NCI-H2107 treated with DMSO at 0.1 percent for 48 hours (cell line): ENCODE measurements around the gene MSX1.

Experiments
- DNase-seq: peaks from one replicate; lab custom pipeline; 2025; ENCODE audit not compliant: unreplicated experiment; lab: John Stamatoyannopoulos, UW

MSX1 gene

DNA sequence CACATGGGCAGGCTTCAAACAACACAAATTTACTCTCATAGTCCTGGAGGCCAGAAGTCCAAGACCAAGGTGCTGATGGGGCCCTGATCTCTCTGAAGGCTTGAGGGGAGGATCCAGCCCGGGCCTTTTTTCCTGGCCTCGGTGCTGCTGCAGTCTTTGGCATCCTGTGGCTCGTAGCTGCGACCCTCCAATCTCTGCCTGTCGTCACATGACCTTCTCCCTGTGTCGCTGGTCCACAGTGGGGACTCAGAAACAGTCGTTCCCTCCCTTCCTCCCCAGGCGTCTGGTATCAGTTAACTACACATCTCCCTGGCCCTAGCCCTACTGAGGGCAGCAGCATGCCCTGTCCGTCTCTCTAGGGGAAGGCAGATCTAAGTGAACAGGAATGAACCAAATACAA is 19.1 kb upstream of the MSX1 start:
- no peak for DNase-seq

DNA sequence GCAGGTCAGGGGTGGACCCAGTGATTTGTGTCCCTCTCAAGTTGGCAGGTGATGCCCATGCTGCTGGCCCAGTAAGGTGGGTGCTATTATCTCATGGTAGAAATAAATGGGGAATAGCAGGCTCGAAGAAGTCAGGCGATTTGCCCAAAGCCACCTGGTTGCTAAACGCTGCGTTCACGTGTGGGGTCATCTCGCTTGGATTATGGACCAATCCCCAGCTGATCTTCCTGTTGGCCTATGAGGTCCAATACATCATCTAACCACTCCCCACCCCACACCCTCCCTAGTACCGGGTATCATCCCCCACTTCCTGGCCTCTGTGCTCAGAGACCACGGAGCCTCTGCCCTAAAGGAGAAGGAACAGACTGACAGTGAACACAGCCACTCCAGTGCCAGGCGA is 18.3 kb upstream of the MSX1 start:
- no peak for DNase-seq

DNA sequence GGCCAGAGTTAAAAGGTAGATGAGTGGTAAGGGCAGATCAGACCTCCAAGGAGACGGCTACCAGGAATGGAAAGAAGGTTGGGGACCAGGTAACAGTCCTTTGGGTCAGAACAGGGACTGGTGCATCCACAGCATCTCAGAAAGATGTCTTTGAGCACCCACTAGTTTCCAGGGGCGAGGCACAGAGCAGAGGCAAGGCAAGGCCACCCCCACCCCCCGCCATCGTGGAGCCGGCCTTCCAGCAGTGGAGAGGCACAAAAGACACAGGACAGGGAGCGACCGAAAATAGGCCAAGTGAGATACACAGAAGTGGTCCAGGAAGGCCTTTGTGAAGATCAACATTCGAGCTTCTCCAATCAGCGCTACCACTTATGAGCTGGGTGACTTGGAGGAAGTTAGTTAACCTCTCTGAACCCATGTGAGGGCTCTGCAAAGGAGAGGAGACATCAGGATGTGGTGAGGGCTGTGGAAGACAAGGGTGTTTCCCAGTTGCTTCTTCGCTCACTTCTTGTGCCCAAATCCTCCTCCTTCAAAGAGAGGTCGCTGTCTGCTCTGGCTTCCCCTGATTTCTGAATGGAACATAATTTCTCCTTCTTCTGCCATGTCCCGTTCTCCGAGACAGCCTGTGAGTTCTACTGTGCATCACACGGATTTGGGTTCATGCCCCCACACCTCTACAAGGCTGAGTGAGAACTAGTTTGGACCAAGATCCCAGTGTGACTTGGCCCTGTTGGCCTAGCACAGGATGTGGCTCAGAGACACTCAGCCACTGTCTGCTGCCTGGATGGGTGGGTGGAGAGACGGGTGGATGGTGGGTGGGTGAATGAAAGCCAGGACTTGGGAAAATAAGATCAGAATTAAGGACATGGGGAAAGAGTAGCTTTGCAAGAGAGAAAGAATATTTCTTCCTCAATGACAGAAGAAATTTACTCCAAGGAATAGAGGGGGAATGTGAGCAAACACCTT is 16.7 kb upstream of the MSX1 start:
- DNase-seq, result no peak

DNA sequence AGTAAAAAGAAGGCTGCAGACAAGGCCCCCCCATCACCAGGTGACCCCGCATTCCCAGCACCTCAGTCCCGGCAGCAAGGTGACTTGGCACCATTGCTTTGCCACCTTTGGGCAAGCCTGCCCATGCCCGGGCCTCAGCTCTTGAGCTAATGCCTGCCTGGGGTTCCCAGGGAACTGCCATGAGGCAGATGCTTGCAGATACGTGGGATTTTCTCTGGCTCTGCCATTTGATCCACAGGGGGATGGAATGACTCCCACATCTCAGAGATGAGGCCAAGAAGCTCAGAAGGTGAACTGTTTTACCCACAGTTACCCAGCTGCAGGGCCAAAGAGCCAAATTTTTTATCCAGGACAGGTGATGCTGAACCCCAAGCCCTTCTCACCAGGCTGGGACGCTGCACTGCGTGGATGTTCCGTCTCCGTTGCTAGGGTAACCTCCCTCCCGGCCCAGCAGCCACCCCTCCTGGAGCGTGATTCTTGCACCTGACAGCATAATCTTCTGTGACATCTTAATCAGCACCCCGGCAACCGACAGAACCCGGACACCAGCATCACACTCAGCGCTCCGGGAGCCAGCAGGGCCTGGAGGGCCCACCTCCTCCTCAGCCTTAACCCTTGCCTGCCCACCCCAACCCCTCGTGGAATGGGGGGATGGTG is 15.7 kb upstream of the MSX1 start:
- DNase-seq, result no peak

DNA sequence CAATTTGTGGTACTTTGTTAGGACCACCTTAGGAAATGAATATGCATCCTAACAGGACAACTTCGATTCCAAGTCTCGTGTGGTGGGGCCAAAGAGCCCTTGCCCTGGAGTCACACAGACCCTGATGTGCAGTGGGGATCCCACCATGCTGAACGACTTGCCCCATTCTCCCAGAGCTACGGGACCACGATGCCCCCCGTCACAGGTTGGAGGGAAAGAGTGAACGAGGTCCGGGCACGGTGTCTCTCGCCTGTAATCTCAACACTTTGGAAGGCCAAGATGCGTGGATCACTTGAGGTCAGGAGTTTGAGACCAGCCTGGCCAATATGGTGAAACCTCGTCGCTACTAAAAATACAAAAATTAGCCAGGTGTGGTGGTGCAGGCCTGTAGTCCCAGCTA is 14.4 kb upstream of the MSX1 start:
- DNase-seq, result no peak

GRCh38 chr4:4847011-4847410 is 12.5 kb upstream of the MSX1 start:
- no peak for DNase-seq

DNA sequence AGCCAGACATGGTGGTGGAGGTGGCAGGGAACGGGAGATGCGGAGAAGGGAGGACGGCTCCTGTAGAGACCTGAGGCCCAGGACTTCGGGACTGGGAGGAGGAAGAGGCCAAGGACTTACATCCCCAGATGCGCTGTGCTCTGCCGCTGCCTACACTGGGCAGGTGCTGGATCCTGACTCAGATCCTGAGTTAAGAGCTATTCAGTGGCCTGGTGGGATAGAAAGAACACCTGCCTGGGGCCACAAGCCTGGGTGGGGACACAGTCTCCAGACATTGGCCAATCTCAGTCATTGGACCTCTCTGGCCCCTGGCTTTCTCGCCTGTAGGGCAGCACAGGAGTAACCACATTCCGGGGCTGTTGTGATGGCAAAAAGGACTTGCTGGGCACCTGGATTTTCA is 10.9 kb upstream of the MSX1 start:
- no peak for DNase-seq

- DNase-seq, result no peak
Measured at GRCh38 chr4:4849106-4849505, 10.4 kb upstream of the MSX1 start.

DNA sequence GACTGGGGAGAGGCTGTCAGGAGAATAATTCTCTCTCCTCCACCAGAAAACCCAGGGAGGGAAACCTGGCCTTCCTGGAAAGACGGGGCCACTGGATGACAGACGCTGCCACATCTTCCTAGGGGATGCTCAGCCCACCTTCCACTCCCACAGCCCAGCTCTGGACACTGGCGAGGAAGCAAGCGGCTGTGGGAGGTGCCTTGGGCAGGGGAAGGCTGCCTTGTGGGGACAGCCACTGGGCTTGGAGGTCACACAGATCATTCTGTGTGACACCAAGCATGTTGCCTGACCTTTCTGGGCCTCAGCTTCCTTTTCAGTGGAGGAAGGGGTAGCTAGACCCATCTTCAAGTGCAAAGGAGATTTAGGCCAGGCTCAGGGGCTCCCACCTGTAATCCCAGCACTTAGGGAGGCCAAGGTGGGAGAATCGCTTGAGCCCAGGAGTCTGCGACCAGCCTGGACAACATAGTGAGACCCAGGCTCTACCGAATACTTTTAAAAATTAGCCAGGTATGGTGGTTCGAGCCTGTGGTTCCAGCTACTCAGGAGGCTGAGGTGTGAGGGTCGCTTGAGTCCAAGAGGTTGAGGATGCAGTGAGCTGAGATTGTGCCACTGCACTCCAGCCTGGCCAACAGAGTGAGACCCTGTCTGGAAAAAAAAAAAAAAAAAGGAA is 9.8 kb upstream of the MSX1 start:
- no peak for DNase-seq

DNA sequence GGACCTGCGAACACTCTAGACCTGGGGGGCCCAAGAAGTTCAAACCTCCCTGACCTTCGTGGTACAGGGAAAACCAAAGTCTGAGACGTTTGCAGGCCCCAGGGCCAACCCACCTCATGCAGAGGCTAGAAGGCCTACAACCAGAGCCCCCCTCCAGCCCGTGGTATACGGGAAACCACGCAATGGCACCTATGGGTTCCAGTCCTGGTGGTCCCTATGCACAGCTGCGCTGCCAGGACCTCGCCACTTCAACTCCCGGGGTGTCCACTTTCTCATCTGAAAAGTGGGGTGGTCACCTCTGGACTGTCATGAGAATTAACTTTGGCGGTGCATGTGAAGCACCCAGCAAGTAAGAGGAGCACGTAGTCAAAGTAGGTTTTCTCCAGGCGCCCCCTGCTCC is 8.4 kb upstream of the MSX1 start:
- DNase-seq, result no peak

- DNase-seq, result no peak
Measured at GRCh38 chr4:4851906-4852305, 7.6 kb upstream of the MSX1 start.

DNA sequence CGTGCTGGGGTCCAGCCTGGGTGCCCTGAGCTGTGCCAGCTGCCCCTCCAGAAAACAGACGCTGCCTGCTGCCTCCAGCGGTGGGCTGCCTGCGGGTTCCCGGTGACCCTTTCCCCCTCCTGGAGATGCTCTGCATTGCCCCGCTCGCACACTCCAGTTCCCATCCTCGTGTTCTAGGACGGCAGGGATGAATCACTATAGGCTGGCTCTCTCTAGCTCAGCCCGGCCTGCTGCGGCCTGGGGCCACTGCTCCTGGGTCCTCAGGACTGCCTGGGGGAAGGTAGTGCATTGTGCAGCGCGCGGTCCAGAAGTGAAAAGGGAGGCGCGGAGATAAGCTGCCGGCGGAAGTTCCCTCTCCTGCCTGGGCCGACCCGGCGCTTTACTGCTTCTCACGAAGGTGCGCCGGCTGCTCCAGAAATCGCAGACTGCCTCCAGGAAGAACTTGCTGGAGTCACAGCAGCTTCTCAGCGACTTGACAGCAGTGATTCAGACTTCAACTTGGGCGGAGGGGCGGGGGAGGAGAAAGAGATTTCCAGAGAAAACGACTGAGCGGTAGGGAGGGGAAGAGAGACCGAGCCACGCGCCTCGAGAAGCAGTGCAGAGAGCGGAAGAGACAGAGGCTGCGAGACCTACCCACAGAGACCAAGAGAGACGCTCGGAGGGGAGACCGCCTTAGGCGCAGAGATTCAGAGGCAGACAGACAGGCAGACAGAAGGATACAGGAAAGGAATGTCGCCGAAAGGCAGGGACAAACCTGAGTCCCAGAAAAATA is 6.7 kb upstream of the MSX1 start:
- no peak for DNase-seq

DNA sequence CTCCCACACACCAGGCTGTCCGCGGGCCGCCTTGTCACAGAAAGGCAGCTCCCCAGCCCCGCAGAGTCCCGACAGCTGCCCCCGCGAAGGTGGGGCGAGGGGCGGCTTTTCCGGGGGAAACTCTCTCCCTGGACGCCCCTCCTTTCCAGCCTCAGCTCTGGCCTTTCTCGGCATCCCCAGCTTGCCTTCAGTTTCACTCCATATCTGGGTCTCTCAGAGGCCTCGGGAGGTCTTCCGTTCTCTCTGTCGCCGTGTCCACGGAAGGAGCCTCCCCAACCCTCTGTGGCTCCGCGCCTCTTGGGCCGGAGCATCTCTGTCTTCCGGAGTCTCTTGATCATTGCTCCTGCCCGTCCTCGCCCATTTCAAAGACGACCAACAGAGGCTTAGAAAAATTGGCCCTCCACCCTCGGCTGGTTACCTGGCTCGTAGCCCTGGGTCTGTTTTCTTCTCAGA is 6.1 kb upstream of the MSX1 start:
- no peak for DNase-seq

GRCh38 chr4:4853921-4854648 is 5.4 kb upstream of the MSX1 start:
- no peak for DNase-seq

DNA sequence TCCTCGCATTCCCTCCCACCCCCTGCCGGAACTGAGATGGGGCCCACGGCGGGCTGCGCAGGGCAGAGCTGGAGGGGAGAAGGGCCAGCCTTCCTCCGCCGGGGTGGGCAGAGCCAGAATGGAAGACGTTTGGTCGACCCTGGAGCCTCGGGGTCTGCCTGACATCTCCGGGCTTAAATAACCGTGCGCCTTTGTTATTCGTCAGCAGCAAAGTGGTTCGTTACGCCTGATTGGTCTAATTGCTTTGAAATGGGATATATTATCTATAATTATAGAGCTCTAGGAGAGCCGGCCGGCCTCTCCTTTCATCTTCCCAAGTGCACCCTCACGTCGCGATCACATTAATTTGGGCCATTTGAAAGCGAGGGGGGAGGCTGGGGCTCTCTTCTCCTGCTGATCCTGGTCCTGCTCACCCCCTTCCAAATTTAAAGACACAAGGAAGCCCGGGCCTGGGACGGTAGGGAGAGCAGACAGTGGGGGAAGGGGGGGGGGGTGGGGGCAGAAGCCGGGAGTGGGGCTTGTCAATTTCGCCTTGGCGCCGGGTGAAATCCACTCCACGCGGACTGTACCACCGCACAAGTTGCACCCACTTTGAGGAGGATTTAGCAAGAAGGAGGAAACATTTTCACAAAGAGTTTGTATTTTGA is 4.7 kb upstream of the MSX1 start:
- DNase-seq, result no peak

GRCh38 chr4:4855301-4856070 is 4.0 kb upstream of the MSX1 start:
- DNase-seq, result no peak

DNA sequence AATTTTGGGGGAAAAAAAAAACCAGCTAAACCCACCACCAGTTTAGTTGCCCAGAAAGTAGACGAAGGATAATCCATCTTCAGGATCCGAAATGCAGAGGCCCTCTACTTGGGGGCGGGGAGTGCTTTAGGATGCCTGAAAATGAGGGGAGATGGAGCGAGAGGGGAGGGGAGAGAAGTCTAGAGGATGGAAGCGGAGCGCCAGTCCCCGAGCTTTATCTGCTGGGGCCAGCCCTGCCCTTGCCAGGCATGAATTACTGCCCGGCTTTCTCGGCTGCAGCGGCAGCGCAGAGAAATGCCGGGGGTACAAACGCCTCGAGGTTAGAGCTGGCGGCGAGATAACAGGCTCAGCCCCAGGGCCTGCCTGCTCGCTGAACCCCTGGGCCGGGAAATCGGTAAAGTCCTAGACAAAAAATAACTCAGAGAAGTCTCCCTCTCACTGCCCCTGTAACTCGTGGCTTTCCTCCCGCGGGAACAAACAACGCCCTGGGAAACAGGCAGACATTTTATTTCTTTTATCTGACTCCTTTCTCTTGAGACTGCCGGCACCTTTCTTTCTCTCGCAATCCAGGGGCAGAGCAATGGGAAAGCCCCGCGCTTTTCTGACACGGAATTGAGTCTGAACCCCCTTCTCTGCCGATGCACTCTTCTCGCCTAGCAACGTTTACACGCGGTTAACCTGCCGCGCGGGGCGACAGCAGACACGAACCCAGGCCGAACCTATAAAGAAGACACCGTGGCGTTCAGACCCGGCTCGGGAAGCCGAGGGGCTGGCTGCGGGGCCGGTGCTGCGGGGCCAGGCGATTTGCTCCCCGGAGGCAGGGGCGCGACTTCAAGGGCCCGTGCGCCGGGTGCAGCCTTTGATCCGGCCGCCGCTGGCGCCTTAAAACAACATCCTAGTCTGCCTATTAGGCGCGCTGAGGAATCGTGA is 3.1 kb upstream of the MSX1 start:
- DNase-seq, result no peak
